Prostate gland (tissue), 2 donors: ENCODE data around the gene DNAH5.
"Not testable (repeated sequence)": the region's sequence is repeated elsewhere in the genome, so short reads cannot be mapped to it uniquely, and the experiment has no call there.

Experiments
- POLR2A ChIP-seq: fragments of 450-650 bp; IDR thresholded peaks from one replicate; pipeline ENCODE4 v1.6.1; 2016; ENCODE audit warnings: antibody characterized with exemption, mild to moderate bottlenecking
- TF ChIP-seq, protein P1 (sequence below), 4 experiments: fragments of 200-600 bp in 2 of 4; fragments of 450-650 bp in 2 of 4; sonication (generic) in 2 of 4; IDR thresholded peaks; 1 replicate in 3 of 4; 2 replicates in 1 of 4; pipeline ENCODE4 v1.5.1; 2016 to 2019; ENCODE audit warnings: antibody characterized with exemption in 4 of 4, mild to moderate bottlenecking in 2 of 4, moderate library complexity in 2 of 4

GRCh38 chr5:13798569-13798968 is 145.9 kb downstream of the DNAH5 start:
- TF ChIP-seq, protein P1, sequence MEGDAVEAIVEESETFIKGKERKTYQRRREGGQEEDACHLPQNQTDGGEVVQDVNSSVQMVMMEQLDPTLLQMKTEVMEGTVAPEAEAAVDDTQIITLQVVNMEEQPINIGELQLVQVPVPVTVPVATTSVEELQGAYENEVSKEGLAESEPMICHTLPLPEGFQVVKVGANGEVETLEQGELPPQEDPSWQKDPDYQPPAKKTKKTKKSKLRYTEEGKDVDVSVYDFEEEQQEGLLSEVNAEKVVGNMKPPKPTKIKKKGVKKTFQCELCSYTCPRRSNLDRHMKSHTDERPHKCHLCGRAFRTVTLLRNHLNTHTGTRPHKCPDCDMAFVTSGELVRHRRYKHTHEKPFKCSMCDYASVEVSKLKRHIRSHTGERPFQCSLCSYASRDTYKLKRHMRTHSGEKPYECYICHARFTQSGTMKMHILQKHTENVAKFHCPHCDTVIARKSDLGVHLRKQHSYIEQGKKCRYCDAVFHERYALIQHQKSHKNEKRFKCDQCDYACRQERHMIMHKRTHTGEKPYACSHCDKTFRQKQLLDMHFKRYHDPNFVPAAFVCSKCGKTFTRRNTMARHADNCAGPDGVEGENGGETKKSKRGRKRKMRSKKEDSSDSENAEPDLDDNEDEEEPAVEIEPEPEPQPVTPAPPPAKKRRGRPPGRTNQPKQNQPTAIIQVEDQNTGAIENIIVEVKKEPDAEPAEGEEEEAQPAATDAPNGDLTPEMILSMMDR (IDR thresholded peaks at IDR 0.05): not testable (repeated sequence)
- not testable (repeated sequence) for TF ChIP-seq POLR2A
